Measurements from ENCODE around the gene ASTN2. TPM values are rescaled to one million over a fixed set of nuclear protein-coding genes. Genes with fewer than 3 reads are reported as not detected.

Gene ASTN2
- polyA plus RNA-seq, 2 of the 4 experiments (the other 2 are of a cell fraction) = 5.8 to 11.6 TPM

DNA sequence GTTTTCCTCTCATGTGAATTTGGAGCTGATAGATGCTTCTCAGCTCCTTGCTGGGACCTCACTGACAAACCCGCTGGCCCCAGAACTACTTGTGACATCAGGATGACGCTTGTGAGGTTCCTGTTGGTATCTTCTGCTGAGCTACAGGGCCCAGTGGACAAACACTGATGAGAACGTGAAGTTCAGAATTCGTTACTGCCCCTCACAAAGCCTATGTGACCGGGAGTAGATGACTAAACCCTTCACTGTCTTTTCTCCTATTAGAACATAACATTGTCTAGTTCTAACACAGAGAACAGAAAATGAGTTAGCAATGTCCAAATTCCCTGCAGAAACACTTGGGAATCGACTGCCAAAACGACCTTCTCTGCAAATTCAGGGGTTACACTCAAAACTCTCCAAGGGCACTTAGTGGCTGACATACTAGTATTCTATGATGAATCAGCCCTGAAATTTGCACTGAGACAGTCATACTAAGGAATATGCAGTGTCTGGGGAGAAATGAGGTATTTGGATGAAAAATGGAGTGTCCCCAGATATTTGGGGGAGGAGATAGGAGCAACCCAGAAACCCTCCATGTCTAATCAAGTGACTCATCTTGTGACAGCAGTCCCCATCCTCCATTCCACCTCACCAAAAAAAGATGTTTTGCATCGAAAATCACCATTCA is 871.0 kb downstream of the ASTN2 start:
- FAIRE-seq = no peak
- POLR2A ChIA-PET = no interaction called here
- CTCF ChIA-PET = no interaction called here
- TF ChIP-seq FOSL2 (IDR thresholded peaks at IDR 0.05) (no peak), FOSL2 (CRISPR knock-in tag; IDR thresholded peaks at IDR 0.05) (peak; percentile 24; the same call in 1 of the 2 replicates), RARB (CRISPR knock-in tag; IDR thresholded peaks at IDR 0.05) (no peak)
- no peaks in the 10 kb centered on the region; the same call in 2 of the 3 replicates for H3K9me3 ChIP-seq
- peak overlapping the region; percentile 98 for H3K27ac ChIP-seq
- 0 out of 3 replicates have a peak overlapping the region, but pooled peaks have one; percentile 7 for H3K4me2 ChIP-seq
- no peak for DNase-seq (ENCODE audit: low read depth in 1 of 2, low spot score in 1 of 2)
- ATAC-seq = no peak
- H3K4me1 ChIP-seq = peaks cover 53% of the 10 kb centered on the region
- H3K4me3 ChIP-seq = no peak overlapping the region
- WGBS (ENCODE audit: missing lambda C conversion rate) = 85% methylated on average over 8 of the region's 8 CpGs

DNA sequence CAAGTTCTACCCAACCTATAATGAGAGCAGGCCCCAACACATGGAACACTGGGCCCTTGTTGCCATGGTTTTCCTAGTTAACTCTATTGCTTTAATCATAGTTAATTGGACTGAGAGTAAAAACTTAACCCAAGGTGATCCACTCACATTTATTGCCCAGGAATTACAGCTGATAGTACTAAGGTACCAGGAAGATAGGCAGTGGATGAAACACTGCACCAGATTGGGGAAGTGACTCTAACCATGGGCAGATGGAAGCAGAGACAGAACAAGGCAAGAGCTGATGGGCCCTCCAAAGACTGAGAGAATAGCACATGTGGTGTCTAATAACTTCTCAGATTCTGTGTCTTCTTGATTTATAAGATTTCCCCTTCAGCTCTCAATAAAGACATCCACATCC is 873.5 kb downstream of the ASTN2 start:
- ATAC-seq (no peak), FAIRE-seq (no peak), DNase-seq (ENCODE audit: low read depth in 1 of 2, low spot score in 1 of 2) (no peak)
- CTCF ChIA-PET = no interaction called here
- POLR2A ChIA-PET = interaction anchor here (0.7 kb wide), 1 partner anchor 41 kb away, joined by 3 read pairs; no protein-coding TSS in a partner anchor
- no peak for TF ChIP-seq BHLHE40 (IDR thresholded peaks at IDR 0.05; ENCODE audit: low read depth, low read length)
- TF ChIP-seq, protein P1, sequence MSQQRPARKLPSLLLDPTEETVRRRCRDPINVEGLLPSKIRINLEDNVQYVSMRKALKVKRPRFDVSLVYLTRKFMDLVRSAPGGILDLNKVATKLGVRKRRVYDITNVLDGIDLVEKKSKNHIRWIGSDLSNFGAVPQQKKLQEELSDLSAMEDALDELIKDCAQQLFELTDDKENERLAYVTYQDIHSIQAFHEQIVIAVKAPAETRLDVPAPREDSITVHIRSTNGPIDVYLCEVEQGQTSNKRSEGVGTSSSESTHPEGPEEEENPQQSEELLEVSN (IDR thresholded peaks at IDR 0.05; ENCODE audit: borderline replicate concordance, low read depth) = no peak
- no peak for TF ChIP-seq CEBPB (IDR thresholded peaks at IDR 0.05)
- no peak for TF ChIP-seq RAD21 (conservative IDR thresholded peaks at IDR 0.05 in 1 of 2, IDR thresholded peaks at IDR 0.05 in 1 of 2)
- no peak for TF ChIP-seq EP300 (IDR thresholded peaks at IDR 0.05)
- no peak for TF ChIP-seq FOSB (CRISPR knock-in tag; IDR thresholded peaks at IDR 0.05)
- no peak for TF ChIP-seq TFCP2L1 (CRISPR knock-in tag; IDR thresholded peaks at IDR 0.05)
- TF ChIP-seq RFX5 (IDR thresholded peaks at IDR 0.05) = no peak
- no peak for TF ChIP-seq POLR2AphosphoS2 (conservative IDR thresholded peaks at IDR 0.05; ENCODE audit: low read length)
- no peak for TF ChIP-seq PHF8 (IDR thresholded peaks at IDR 0.05; ENCODE audit: borderline replicate concordance, low read depth)
- no peak for TF ChIP-seq FOXS1 (CRISPR knock-in tag; IDR thresholded peaks at IDR 0.05)
- TF ChIP-seq, protein P2, sequence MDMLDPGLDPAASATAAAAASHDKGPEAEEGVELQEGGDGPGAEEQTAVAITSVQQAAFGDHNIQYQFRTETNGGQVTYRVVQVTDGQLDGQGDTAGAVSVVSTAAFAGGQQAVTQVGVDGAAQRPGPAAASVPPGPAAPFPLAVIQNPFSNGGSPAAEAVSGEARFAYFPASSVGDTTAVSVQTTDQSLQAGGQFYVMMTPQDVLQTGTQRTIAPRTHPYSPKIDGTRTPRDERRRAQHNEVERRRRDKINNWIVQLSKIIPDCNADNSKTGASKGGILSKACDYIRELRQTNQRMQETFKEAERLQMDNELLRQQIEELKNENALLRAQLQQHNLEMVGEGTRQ (IDR thresholded peaks at IDR 0.05) = no peak
- no peak for TF ChIP-seq EHMT2 (IDR thresholded peaks at IDR 0.05; ENCODE audit: low read depth)
- no peak for TF ChIP-seq HDAC2 (IDR thresholded peaks at IDR 0.05)
- TF ChIP-seq, protein P3, sequence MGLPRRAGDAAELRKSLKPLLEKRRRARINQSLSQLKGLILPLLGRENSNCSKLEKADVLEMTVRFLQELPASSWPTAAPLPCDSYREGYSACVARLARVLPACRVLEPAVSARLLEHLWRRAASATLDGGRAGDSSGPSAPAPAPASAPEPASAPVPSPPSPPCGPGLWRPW (IDR thresholded peaks at IDR 0.05) = no peak
- TF ChIP-seq, protein P4, sequence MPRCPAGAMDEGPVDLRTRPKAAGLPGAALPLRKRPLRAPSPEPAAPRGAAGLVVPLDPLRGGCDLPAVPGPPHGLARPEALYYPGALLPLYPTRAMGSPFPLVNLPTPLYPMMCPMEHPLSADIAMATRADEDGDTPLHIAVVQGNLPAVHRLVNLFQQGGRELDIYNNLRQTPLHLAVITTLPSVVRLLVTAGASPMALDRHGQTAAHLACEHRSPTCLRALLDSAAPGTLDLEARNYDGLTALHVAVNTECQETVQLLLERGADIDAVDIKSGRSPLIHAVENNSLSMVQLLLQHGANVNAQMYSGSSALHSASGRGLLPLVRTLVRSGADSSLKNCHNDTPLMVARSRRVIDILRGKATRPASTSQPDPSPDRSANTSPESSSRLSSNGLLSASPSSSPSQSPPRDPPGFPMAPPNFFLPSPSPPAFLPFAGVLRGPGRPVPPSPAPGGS (IDR thresholded peaks at IDR 0.05) = no peak
- Histone ChIP-seq H3K4me3 (no peak overlapping the region), H3K9me3 (peaks cover 10% of the 10 kb centered on the region; the same call in 2 of the 3 replicates), H3K27ac (peak overlapping the region in 1 of 2 experiments; percentile 58; a peak in 3 of 6 replicates), H3K4me1 (peaks cover 28% of the 10 kb centered on the region), H3K4me2 (no peak overlapping the region)

DNA sequence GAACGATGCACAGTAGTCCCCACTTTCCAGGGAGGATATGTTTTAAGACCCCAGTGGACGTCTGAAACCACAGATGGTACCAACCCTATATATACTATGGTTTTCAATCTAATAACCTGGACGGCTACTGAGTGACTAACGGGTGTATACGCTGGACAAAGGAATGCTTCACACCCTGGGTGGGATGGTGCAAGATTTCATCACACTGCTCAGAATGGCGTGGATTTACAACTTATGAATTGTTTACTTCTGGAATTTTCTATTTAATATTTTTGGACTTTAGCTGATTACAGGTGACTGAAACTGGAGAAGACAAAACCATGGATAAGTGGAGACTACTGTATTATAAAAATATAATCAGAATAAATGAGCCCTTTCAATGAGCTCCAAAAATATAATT is 875.3 kb downstream of the ASTN2 start:
- ChIA-PET CTCF (no interaction called here), POLR2A (no interaction called here)
- 78% methylated on average over 6 of the region's 6 CpGs for WGBS (ENCODE audit: missing lambda C conversion rate)
- peaks cover 10% of the 10 kb centered on the region; the same call in 2 of the 3 replicates for H3K9me3 ChIP-seq
- DNase-seq (ENCODE audit: low read depth in 1 of 2, low spot score in 1 of 2) = no peak
- no peak for ATAC-seq
- H3K4me3 ChIP-seq = no peak overlapping the region
- no peak for FAIRE-seq
- H3K27ac ChIP-seq = peak overlapping the region in 1 of 2 experiments; percentile 5; a peak in 1 of 6 replicates
- H3K4me1 ChIP-seq = peaks cover 19% of the 10 kb centered on the region
- H3K4me2 ChIP-seq = no peak overlapping the region
- TF ChIP-seq KDM5A (IDR thresholded peaks at IDR 0.05) = no peak
- no peak for TF ChIP-seq ZSCAN20 (CRISPR knock-in tag; IDR thresholded peaks at IDR 0.05)
- TF ChIP-seq SREBF2 (IDR thresholded peaks at IDR 0.05) = no peak
- no peak for TF ChIP-seq NR3C1 (IDR thresholded peaks at IDR 0.05)
- no peak for TF ChIP-seq JUNB (IDR thresholded peaks at IDR 0.05)
- no peak for TF ChIP-seq RNF2 (IDR thresholded peaks at IDR 0.05; ENCODE audit: borderline replicate concordance, low read depth)
- no peak for TF ChIP-seq GATA3 (IDR thresholded peaks at IDR 0.05; ENCODE audit: borderline replicate concordance)
- no peak for TF ChIP-seq MYC (IDR thresholded peaks at IDR 0.05; ENCODE audit: borderline replicate concordance, low read length)
- TF ChIP-seq, protein P5, sequence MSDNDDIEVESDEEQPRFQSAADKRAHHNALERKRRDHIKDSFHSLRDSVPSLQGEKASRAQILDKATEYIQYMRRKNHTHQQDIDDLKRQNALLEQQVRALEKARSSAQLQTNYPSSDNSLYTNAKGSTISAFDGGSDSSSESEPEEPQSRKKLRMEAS (IDR thresholded peaks at IDR 0.05) = no peak
- no peak for TF ChIP-seq BHLHE40 (IDR thresholded peaks at IDR 0.05; ENCODE audit: low read depth, low read length)
